Neural progenitor cell (in vitro differentiated cells): Measurements from ENCODE around the gene ABCC4. TPM values are rescaled to one million over a fixed set of nuclear protein-coding genes. Genes with fewer than 3 reads are reported as not detected.

Experiments
- DNase-seq: peaks from one replicate; pipeline ENCODE4 v3.0.0-alpha.2; 2016; ENCODE audit warnings: low spot score
- H2AFZ ChIP-seq: fragments of 200-600 bp; sonication (generic); replicated peaks from 2 replicates; pipeline ENCODE4 v1.6.1; 2016; ENCODE audit warnings: antibody characterized with exemption
- H3F3A ChIP-seq: fragments of 200-600 bp; sonication (generic); 2 replicates; pipeline ENCODE4 v1.6.1; 2016; ENCODE audit warnings: antibody characterized with exemption, low read depth
- H3K27ac ChIP-seq: fragments of 200-600 bp; sonication (generic); 2 replicates; pipeline ENCODE4 v1.5.1; 2016; ENCODE audit warnings: mild to moderate bottlenecking
- H3K27me3 ChIP-seq: fragments of 200-600 bp; sonication (generic); 2 replicates; pipeline ENCODE4 v1.6.1; 2016; ENCODE audit warnings: mild to moderate bottlenecking, moderate library complexity
- H3K36me3 ChIP-seq: fragments of 200-600 bp; sonication (generic); 2 replicates; pipeline ENCODE4 v1.5.1; 2016
- H3K4me1 ChIP-seq: fragments of 200-600 bp; sonication (generic); 2 replicates; pipeline ENCODE4 v1.6.1; 2016; ENCODE audit warnings: mixed run types
- H3K4me2 ChIP-seq: fragments of 200-600 bp; sonication (generic); 2 replicates; pipeline ENCODE4 v1.6.1; 2016
- H3K4me3 ChIP-seq: fragments of 200-600 bp; sonication (generic); 2 replicates; pipeline ENCODE4 v1.5.1; 2016
- H3K79me2 ChIP-seq: fragments of 200-600 bp; sonication (generic); 2 replicates; pipeline ENCODE4 v1.6.1; 2016; ENCODE audit warnings: low read depth
- H3K9ac ChIP-seq: fragments of 200-600 bp; sonication (generic); 2 replicates; pipeline ENCODE4 v1.6.1; 2016
- H3K9me3 ChIP-seq: fragments of 200-600 bp; sonication (generic); 2 replicates; pipeline ENCODE4 v1.5.1; 2016; ENCODE audit warnings: low read depth
- H4K20me1 ChIP-seq: fragments of 200-600 bp; sonication (generic); 2 replicates; pipeline ENCODE4 v1.6.1; 2016; ENCODE audit warnings: low read depth
- H3K27ac Mint-ChIP-seq: 3 replicates; pipeline ENCODE4 v1.8.0; 2021; ENCODE audit warnings: mixed read lengths
- H3K27me3 Mint-ChIP-seq: 2 replicates; pipeline ENCODE4 v1.8.0; 2022; ENCODE audit warnings: low read depth, mild to moderate bottlenecking, inconsistent platforms, moderate library complexity, mixed read lengths; ENCODE audit not compliant: insufficient read depth
- H3K36me3 Mint-ChIP-seq: 3 replicates; pipeline ENCODE4 v1.8.0; 2021; ENCODE audit warnings: mixed read lengths
- H3K4me1 Mint-ChIP-seq: 3 replicates; pipeline ENCODE4 v1.8.0; 2021; ENCODE audit warnings: mixed read lengths
- H3K4me3 Mint-ChIP-seq: 3 replicates; pipeline ENCODE4 v1.8.0; 2021; ENCODE audit warnings: mild to moderate bottlenecking, moderate library complexity, mixed read lengths
- H3K9me3 Mint-ChIP-seq: 3 replicates; pipeline ENCODE4 v1.8.0; 2020; ENCODE audit warnings: mixed read lengths
- EZH2 ChIP-seq: fragments of 200-600 bp; sonication (generic); IDR thresholded peaks from 2 replicates; pipeline ENCODE4 v1.6.1; 2017; ENCODE audit warnings: antibody characterized with exemption, mild to moderate bottlenecking, moderate library complexity
- EZH2phosphoT487 ChIP-seq: fragments of 200-600 bp; sonication (generic); IDR thresholded peaks from 2 replicates; pipeline ENCODE4 v1.6.1; 2017; ENCODE audit warnings: antibody characterized with exemption
- total RNA-seq: library from RNA; depleted of rRNA; stranded (reverse); fragments of >200 nt; gene quantifications from 2 replicates; pipeline ENCODE4 v1.2.3, GENCODE V29; 2015; ENCODE audit warnings: low replicate concordance
- TF ChIP-seq, protein P1 (sequence below): fragments of 200-600 bp; sonication (generic); IDR thresholded peaks from 2 replicates; pipeline ENCODE4 v1.5.1; 2017; ENCODE audit warnings: antibody characterized with exemption, mild to moderate bottlenecking

ABCC4 gene
- total RNA-seq, 1 donor from 2014 or later, result 23.6 TPM

- Mint-ChIP-seq H3K4me3 (no peak overlapping the region), H3K27ac (no peak overlapping the region), H3K36me3 (peaks cover 29% of the 10 kb centered on the region), H3K9me3 (peaks cover 8% of the 10 kb centered on the region), H3K27me3 (no peaks in the 10 kb centered on the region), H3K4me1 (peaks cover 9% of the 10 kb centered on the region)
- no peaks in the 10 kb centered on the region for H3F3A ChIP-seq
- H3K4me1 ChIP-seq, result peaks cover 6% of the 10 kb centered on the region
- H3K9me3 ChIP-seq, result no peaks in the 10 kb centered on the region
- H3K4me3 ChIP-seq, result no peak overlapping the region
- no peak for DNase-seq
- H3K4me2 ChIP-seq, result no peak overlapping the region
- H3K36me3 ChIP-seq, result no peaks in the 10 kb centered on the region
- H4K20me1 ChIP-seq, result no peaks in the 10 kb centered on the region
- no peaks in the 10 kb centered on the region for H3K27me3 ChIP-seq
- H3K79me2 ChIP-seq, result no peaks in the 10 kb centered on the region
- no peak overlapping the region for H3K27ac ChIP-seq
- TF ChIP-seq EZH2phosphoT487 (no peak), EZH2 (no peak)
- TF ChIP-seq, protein P1, sequence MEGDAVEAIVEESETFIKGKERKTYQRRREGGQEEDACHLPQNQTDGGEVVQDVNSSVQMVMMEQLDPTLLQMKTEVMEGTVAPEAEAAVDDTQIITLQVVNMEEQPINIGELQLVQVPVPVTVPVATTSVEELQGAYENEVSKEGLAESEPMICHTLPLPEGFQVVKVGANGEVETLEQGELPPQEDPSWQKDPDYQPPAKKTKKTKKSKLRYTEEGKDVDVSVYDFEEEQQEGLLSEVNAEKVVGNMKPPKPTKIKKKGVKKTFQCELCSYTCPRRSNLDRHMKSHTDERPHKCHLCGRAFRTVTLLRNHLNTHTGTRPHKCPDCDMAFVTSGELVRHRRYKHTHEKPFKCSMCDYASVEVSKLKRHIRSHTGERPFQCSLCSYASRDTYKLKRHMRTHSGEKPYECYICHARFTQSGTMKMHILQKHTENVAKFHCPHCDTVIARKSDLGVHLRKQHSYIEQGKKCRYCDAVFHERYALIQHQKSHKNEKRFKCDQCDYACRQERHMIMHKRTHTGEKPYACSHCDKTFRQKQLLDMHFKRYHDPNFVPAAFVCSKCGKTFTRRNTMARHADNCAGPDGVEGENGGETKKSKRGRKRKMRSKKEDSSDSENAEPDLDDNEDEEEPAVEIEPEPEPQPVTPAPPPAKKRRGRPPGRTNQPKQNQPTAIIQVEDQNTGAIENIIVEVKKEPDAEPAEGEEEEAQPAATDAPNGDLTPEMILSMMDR, result no peak
- no peak overlapping the region for H3K9ac ChIP-seq
- no peak overlapping the region for H2AFZ ChIP-seq
Observed at GRCh38 chr13:95067303-95067702, 233.9 kb downstream of the ABCC4 start.

- Mint-ChIP-seq H3K27ac (no peak overlapping the region), H3K9me3 (no peaks in the 10 kb centered on the region), H3K4me1 (peaks cover 15% of the 10 kb centered on the region), H3K36me3 (peaks cover 13% of the 10 kb centered on the region), H3K4me3 (no peak overlapping the region), H3K27me3 (no peaks in the 10 kb centered on the region)
- Histone ChIP-seq H3K9me3 (no peaks in the 10 kb centered on the region), H4K20me1 (no peaks in the 10 kb centered on the region), H3K4me1 (peaks cover 58% of the 10 kb centered on the region), H3K4me3 (no peak overlapping the region), H3F3A (peaks cover 47% of the 10 kb centered on the region), H3K79me2 (no peaks in the 10 kb centered on the region), H3K9ac (no peak overlapping the region), H3K27me3 (no peaks in the 10 kb centered on the region), H2AFZ (no peak overlapping the region), H3K36me3 (no peaks in the 10 kb centered on the region), H3K4me2 (peak overlapping the region; percentile 52), H3K27ac (peak overlapping the region; percentile 84)
- no peak for DNase-seq
- TF ChIP-seq EZH2phosphoT487 (no peak), EZH2 (no peak)
- TF ChIP-seq, protein P1, result no peak
Observed at GRCh38 chr13:95060014-95060519, 241.2 kb downstream of the ABCC4 start.

- H3K27ac Mint-ChIP-seq, result no peak overlapping the region
- Histone ChIP-seq H3K27ac (peak overlapping the region; percentile 84), H3K79me2 (no peaks in the 10 kb centered on the region), H3K4me1 (peaks cover 58% of the 10 kb centered on the region), H3K9ac (no peak overlapping the region), H3F3A (peaks cover 53% of the 10 kb centered on the region), H3K4me2 (peak overlapping the region; percentile 52), H3K27me3 (no peaks in the 10 kb centered on the region), H2AFZ (peak overlapping the region; percentile 54), H4K20me1 (no peaks in the 10 kb centered on the region), H3K36me3 (no peaks in the 10 kb centered on the region), H3K4me3 (no peak overlapping the region), H3K9me3 (no peaks in the 10 kb centered on the region)
- no peak overlapping the region for H3K4me3 Mint-ChIP-seq
- TF ChIP-seq, protein P1, result no peak
- TF ChIP-seq EZH2phosphoT487, result no peak
- TF ChIP-seq EZH2, result no peak
- DNase-seq, result peak; percentile 70
- H3K4me1 Mint-ChIP-seq, result peaks cover 15% of the 10 kb centered on the region
- H3K36me3 Mint-ChIP-seq, result peaks cover 13% of the 10 kb centered on the region
- no peaks in the 10 kb centered on the region for H3K27me3 Mint-ChIP-seq
- H3K9me3 Mint-ChIP-seq, result no peaks in the 10 kb centered on the region
Observed at GRCh38 chr13:95059306-95059705, 241.9 kb downstream of the ABCC4 start.
